Hematopoietic multipotent progenitor cell treated with erythropoietin and hydrocortisone succinate and interleukin-3 and kit ligand, for 8 days (in vitro differentiated cells): ENCODE measurements around the gene TOR3A.

ENCODE experiments used
- DNase-seq: peaks from one replicate; pipeline ENCODE4 v3.0.0-alpha.2; 2015

The TOR3A gene

DNA sequence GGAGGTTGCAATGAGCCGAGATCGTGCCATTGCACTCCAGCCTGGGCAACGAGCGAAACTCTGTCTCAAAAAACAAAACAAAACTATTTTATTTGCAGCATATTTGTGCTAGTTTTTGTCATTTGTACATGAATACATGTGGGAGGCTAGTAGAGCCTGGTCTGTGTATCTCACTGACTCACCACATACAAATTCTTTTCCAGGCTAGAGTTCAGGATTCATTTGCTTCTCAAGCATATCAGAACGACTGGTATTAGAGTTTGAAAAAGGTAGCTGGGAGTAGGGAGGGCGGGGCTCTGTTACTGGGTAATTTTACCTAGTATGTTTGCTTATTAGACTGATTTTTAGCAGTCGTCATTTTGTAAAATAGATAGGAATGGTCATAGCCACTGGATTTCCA is 4.5 kb upstream of the TOR3A start:
- DNase-seq = no peak

DNA sequence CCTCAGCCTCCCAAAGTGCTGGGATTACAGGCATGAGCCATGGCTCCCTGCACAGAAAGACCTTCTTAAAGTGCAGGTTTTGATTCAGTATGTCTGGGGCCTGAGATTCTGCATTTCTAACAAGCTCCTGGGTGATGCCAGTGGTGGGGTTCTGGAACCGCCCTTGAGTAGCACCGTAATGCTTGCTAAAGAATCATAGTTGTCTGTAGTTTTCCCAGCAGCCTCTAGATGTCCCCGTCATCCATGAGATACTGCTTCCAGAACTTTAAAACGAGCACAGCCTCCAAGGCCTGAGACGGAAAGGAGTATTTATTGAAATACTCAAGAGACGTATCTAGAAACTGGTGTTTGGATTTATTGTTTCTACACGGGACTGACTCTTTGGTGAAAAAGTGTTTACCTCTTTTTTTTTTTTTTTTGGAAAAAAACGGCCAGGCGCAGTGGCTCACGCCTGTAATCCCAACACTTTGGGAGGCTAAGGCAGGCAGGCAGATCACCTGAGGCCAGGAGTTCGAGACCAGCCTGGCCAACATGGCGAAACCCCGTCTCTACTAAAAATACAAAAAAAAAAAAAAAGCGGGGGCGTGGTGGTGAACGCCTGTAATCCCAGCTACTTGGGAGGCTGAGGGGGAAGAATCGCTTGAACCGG is 2.6 kb upstream of the TOR3A start:
- peak; percentile 88 for DNase-seq

DNA sequence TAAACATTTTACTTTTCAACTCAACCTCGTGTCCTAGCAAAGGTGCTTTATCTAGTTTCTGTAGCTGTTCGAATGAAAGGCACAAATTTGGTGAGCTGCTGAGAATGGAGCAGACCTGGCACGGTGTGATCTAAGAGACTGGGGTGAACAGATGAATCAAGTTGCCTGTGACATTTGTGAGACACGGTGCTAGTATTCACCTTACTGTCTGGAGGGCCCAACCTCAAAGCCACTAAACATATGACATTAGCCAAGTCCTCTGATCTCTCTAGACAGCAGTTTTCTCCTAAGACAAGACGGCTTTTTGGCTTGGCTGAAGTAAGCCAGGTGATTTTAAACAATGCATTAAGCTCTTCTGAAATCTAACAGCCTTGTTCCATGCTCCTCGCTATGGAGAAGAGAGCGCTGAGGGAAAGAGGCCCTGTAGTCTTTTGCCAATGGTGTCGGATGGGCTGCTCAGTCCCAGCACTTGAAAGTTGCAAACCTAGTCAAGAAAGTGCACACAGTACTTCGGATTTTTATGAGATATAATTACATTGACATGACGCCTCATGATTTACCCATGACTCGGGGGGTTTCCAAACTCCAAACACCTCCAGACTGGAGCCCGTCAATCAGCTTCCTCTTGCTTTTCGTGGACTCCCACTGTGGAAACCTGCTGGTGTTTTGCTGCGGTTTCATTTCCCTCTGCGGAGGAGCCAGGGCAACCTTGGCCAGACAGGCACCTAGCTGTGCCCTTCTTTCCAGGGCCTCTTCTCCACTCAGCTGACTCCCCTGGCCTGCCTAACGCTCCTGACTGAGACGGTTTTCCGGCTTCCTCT is 794 bp upstream of the TOR3A start:
- DNase-seq = peak; percentile 23

DNA sequence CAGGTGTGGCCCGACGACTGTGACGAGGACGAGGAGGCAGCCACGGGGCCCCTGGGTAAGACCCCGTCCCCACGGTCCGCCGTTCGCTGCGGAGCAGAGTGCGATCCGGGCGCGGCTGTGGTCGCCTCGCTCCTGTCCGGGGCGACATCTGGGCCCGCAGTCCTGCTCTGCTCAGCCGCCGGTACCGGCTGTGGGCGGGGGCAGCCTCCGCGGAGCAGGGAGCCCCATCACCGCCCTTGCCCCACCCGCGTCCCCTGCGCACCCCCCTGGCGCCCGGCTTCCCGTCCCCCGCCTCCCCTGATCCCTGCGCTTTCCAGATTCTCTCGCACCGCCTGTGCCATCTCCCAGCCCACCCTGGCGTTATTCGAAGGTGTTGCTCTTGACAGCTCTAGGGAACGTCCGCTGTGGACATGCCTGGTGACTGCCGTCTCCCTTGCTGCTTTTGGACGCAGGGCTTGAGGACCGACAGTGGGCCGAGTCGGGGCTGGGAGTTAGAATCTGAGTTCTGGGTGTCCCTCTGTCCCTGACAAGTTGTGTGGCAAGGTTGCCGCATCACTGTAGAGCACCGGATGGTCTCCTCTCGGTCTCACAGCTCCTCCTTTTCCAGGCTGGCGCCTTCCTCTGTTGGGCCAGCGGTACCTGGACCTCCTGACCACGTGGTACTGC is 596 bp downstream of the TOR3A start:
- DNase-seq = peak; percentile 40

DNA sequence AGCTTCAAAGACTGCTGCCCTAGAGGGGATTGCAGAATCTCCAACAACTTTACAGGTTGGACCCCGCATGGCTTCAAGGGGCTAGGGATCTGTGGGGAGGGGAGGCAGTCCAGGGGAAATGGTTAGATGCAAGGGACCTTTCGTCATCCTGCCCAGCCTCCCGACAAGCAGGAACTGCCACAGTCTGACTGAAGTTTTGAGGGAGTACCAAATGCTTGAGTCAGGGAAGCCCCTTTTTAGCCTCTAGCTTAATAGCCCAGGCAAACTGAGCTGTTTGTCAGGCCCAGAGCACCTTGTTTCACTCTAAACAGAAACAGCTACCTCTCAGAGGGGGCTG is 1.1 kb downstream of the TOR3A start:
- DNase-seq = peak; percentile 34

DNA sequence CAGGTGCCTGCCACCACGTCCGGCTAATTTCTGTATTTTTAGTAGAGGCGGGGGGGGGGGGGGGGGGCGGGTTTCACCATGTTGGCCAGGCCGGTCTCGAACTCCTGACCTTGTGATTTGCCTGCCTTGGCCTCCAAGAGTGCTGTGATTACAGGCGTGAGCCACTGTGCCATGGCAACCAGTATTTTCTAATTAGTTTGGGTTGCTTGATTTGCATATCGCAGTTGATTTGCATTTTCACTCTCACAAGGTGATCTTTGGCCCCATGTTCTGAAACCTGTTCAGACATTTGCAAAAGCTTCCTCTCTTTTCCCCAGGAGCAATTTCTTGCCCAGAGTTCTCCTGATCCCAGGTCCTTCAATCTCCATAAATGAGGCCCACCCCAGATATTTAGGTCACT is 1.7 kb downstream of the TOR3A start:
- no peak for DNase-seq

DNA sequence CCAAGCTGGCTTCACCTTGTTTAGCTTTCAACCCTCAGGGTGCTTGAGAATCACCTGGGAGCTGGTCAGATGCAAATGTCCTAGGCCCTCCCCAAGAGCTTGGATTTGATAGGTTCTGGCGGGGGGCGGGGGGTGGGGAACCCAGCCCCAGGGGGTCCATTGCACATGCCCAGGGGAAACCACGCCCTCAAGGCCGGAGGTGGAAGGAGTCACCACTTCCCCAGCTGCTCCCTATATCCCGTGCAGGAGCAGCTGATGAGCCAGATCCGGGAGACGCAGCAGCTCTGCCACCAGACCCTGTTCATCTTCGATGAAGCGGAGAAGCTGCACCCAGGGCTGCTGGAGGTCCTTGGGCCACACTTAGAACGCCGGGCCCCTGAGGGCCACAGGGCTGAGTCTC is 5.8 kb downstream of the TOR3A start:
- DNase-seq = no peak

DNA sequence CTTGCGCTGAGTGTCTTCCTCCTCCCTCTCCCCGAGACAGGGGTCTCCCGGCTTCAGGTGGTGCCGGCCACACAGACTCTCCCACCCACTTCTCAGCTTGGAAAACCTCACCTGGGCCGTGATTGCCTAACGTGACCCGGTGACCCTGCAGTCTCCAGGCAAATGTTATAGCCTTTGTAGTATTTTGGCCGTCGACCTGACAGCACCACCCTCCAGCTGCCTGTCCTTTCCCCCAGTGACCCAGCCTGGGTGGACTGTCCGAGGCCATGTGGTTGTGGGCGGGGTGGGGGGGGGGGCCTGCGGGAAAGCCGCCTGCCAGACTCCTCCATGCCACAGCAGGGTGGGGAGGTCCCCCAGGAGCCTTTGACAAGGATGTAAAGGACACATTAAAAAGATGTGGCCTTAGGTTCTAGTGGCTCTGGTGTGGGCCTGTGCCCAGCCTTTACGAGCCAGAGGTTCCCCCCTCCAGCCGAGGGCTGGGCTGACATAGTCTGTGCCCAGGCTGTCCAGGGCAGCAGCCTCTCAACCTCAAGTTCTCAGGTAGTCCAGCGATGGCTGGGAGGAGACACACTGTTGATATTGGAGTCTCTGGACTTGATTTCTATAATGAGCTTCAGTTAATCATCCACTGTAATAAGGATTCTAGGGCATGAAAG is 8.1 kb downstream of the TOR3A start:
- no peak for DNase-seq

DNA sequence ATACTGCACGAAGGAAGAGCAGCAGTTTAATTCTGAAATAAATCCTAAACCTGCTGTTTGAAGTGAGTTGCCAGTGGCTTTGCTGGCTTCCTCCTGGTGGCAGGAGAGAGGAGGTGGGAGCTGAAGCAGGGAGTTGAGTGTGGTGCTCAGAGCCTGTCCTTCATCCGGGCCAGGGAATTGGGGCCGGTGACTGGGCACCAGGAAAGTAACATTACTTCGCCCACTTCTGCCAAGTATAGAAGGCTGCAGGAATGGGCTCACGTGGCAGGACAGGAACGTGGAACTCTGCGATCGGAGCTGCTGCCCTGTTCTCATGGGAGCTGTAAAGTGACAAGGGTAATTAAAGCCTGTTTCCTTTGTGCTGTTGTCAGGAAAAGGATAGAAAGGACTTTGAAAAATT is 8.7 kb downstream of the TOR3A start:
- no peak for DNase-seq

DNA sequence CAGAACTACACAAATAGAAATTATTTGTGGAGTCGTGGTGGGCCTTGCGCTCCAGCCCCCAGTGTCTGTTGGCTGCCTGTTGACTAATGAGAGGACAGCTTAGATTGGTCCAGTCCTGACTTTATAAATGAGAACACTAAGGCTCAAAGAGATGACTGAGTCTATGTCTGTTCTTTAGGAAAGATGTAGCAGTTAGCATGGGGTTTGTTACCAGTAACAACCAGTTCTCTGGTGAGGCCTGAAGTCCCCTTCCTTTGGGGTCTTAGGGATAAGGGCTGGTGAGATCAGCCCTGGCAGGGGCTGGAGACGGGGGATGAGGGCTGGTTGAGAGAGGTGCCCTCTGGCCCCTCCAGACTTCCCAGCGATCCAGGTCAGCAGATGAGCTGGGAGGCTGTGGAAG is 9.1 kb downstream of the TOR3A start:
- DNase-seq = no peak

DNA sequence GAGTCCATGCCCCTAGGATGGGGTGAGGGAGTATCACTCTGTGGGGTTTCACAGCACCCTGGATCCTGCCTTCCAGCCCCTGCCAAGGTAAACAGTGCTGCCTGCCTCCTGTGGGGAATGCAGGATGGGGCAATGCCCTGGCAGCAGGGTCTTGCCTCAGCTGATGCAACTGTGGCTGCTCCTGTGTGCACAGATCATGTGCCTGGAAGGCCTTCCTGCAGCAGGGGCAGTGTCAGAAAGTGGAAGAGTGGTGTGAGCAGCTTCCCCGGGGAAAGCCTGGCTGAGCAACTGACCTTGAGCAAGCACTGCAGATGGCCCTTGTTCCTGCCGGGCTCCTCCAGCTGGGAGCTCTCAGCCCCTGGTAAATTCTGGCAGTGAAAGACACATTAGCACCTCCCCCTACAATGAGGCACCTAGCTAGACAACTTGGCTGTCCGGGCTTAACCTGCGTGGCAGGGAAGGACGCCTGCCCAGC is 9.9 kb downstream of the TOR3A start:
- no peak for DNase-seq

DNA sequence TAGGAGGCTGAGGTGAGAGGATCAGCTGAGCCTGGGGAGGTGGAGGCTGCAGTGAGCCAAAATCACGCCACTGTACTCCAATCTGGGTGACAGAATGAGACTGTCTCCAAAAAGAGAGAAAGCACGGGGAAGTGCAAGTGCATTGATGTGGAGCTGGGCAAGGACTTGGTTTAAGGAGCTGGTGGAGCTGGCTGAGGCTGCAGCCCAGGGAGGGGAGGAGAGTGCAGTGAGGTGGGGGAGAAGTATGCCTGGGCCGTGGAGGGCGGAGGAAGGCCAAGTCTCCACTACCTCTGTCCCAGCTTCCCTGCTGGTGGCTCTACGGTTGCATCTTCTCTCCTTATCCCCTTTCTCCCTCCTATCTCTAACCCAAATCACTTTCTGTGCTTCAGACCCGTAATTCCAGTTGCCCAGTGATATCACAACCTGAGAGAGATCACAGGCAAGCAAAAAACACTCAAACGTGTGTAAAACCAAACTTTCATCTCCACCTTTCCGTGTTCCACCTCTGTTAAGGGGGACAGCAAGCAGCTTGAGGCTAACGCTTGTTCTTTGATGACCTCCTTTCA is 11.1 kb downstream of the TOR3A start:
- no peak for DNase-seq

DNA sequence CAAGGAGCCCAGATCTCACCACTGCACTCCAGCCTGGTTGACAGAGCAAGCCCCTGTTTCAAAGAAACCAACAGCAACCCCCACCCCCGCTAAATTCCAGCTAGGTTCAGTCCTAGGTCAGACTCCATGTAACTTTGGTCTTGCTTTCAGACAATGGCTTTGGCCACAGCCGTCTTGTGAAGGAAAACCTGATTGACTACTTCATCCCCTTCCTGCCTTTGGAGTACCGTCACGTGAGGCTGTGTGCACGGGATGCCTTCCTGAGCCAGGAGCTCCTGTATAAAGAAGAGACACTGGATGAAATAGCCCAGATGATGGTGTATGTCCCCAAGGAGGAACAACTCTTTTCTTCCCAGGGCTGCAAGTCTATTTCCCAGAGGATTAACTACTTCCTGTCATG is 12.9 kb downstream of the TOR3A start:
- no peak for DNase-seq

DNA sequence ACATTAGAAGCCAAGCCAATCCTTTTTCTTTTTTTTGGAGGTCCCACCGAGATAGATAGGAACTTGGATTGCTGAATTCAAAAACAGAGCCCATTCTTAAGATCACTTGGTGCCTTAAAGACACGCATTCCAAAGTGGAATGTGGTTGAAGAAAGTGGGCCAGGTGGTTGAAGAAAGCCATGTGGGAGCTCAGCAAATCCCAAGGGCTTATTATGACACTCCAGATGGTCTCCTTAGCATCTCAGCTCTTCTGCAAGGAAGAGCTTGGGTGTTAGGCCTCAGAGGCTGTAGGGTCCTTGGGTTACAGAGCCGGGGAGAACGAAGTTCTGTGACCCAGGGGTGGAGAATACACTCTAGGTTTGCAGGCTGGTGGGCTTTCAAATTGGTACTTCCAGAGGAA is 13.5 kb downstream of the TOR3A start:
- DNase-seq = no peak

DNA sequence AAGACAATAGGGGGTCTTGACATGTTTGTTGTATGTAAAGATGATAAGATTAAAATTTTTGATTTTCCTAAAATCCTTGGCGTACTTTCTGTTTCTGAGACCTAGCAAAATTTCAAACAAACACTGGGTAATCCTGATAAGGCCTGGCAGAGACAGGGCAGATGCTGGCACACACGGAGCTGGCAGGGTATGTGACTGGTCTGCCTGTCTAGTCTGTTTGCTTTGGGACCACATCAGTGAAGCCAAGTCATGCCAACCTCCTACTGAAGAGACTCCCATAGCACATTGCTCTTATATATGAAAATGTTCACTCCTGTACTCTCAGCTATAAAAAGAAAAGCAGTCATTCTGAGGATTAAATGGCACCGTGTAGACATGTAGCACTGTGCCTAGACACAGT is 14.1 kb downstream of the TOR3A start:
- DNase-seq = no peak

DNA sequence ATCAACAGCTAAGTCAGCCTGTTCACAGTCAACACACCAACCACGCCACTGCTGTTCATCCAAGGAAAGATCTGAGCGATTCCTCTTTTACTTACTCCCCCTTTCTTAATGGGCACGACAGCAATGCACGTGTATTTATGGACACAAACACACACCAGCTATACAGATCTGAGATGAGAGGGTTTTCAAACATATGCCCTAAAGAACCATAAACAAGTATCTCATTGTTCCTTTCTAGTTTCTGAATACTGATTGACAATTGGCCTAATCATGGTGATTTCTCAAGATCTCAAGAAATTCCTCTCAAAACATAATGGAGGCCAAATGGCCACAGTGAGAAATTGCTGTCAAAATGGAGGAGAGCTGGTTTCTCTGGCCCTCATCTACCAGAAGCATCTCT is 18.0 kb downstream of the TOR3A start:
- DNase-seq = no peak

DNA sequence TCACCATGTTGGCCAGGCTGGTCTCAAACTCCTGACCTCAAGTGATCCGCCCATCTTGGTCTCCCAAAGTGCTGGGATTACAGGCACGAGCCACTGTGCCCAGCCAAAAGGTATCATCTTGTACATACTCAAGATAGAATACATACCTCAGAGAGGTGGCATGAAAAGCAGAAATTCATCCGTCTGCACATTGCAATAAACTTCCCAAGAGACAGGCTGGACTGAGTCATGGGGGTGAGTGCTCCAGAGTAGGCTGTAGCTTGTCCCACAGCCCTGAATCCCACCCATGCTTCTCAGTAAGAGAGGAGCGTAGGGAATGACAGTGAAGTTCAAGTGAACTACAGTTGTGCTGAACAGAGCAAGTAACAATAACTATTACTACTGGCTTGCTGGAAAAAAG is 19.7 kb downstream of the TOR3A start:
- DNase-seq = no peak

DNA sequence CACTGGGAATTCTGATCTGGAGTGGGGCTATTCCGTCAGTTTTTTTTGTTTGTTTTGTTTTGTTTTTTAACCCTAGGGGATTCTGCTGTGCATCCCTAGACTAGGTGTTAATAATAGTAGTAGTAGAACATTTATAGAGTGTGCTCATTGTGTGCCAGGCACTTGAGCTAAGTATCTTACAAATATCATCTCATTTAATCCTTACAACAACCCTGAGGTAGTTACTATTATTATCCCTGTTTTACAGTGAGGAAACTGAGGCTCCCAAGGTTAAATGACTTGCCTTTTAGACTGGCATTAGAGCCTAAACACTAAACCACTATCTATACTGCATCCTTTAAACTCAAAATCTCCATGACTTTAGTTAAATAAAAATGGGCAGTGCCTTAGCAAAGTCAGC is 22.1 kb downstream of the TOR3A start:
- DNase-seq = no peak

DNA sequence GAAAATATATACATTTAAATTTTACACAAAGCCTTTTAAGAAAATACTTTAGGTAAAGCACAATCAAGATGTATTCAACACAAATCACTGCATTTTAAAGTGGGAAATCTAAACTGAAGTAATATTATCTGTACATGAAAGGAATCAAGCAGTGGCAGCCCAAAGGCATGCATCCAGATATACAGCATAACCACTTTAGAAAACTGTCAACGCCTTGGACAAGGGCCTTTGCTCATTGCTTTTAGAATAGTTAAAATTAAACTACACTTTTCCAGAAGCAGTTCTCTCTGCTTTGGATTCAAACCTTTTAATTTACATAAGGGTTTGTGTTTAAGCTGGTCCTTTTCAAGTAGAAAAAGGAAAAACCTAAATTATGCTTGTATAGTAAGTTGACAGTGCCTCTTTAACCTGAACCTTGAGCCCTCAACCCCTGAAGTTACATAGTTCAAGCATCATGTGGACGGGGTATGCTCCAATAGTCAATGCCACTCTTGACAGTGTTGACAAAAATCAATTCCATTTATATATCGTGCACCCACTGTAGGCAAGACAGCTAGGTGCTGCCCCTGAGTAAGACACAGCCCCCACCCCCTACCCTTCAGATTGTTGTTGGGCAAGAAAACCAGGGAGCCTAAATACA is 22.9 kb downstream of the TOR3A start:
- no peak for DNase-seq

DNA sequence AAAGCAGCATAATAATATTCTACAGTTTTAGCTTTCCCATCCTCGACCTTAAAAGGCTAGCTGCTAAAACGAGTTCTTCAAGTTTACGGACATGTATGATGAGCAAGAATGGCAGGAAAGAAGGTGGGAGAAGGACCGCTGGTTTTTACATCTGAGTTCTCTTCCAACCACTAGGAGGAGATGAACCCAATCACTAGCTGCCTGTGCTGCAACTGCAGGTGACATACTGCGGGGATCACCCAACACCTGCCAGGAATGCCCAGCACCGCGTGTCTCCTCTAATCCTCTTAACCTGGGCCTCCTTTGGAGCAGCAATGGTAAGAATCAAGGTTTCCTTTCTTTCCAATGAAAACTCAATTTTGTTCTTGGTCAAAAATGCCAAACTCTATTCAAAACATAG is 23.5 kb downstream of the TOR3A start:
- peak; percentile 16 for DNase-seq

DNA sequence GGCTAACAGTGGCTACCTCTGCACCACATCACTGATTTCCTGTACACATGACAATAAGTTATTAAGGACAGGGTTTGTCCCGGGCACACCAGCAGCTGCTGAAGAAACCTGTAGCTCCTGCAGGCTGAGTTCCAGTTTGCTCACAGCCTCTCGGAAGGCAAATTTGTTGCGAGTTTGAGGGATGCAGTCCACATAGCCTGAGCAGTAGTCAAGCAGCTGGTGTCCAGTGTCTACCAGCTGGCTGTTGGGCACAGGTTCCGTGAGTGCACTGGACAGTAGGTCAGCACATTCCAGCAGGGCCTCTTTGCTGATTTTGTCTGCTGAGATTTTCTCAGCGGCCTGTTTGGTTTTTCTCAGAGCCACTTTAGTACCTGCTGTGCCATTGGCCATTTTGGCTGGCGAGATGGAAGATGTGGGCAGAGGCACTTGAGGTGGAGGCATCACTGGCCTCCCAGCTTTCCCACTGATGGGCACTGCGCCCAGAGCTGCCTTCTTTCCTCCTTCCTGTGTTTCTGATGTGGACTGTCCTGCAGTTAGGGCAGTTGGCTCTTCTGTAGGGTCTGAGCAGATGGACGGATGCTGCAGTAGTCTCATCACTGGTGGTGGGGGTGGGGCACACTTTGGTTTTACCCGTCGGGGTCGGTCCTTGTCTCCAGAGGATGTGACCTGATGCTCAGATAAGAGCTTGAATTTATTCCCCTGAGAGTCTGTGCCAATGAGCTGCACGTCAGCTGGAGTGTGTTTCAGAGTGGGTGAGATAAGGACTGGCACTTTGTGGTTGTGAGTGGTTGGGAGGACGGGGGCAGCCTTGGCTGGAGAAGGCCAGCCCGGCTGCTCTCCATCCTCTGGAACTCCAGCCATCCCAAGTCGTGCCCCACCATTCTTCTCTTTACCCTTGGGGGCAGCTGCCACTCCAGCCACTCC is 26.1 kb downstream of the TOR3A start:
- peak; percentile 89 for DNase-seq

DNA sequence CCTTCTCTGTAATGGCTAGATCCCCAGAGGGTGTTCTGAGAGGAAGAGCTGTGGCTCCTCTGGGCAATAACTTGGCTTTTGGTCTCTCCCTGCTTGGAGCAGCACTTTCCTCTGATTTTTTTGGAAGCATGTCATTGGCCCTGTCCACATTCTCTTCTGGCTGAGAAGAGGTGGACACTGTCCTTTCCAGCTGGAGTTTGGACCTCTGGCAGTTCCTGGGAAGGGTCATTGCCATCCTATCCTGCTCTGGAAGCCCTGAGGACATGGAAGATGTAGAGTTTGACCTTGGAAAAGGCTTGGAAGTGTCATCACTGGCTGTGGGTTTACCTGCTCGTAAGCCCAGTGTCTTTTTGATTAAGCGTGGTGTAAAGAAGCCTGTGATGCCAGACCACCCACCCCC is 26.8 kb downstream of the TOR3A start:
- no peak for DNase-seq
